Measurements from ENCODE around the gene DCAF15.

GRCh38 chr19:13951043-13951442 lies 1.3 kb upstream of the DCAF15 start:
- TF ChIP-seq CTCF (IDR thresholded peaks at IDR 0.05; ENCODE audit: low read depth, low read length) (no peak), EZH2phosphoT487 (IDR thresholded peaks at IDR 0.05; ENCODE audit: low read depth) (no peak)

Data from OCI-LY3 (cell line).